GM12878 (cell line): ENCODE data around the gene HOXD13. TPM values are rescaled to one million over a fixed set of nuclear protein-coding genes. Genes with fewer than 3 reads are reported as not detected.

Experiments used
- ATAC-seq: fragments of 200-7000 bp; cut with Tn5 transposase; 3 replicates; pipeline ENCODE4 v1.9.1; 2020; ENCODE audit warnings: mild to moderate bottlenecking, moderate library complexity
- BruUV-seq: library from RNA; stranded (reverse); fragments of 400-500 nt; replicated peaks from 2 replicates; lab custom pipeline; 2021; lab: Mats Ljungman, UMichigan
- CTCF ChIA-PET: fragments of 300-600 bp; sonication (Branson Sonifier 250); formaldehyde crosslinking; extraction: SDS; loops from one replicate; lab custom pipeline; 2021; ENCODE audit warnings: inconsistent platforms; lab: Yijun Ruan, JAX
- POLR2A ChIA-PET: fragments of 350-600 bp; formaldehyde crosslinking; extraction: SDS; loops from one replicate; lab custom pipeline; 2021; ENCODE audit warnings: inconsistent platforms; lab: Charles Lee
- RAD21 ChIA-PET: fragments of 300-600 bp; sonication (Branson Sonifier 250); formaldehyde crosslinking; loops from one replicate; lab custom pipeline; 2023; ENCODE audit warnings: antibody characterized with exemption; ENCODE audit not compliant: unreplicated experiment; lab: Charles Lee
- SMC1A ChIA-PET: fragments of 300-600 bp; sonication (Branson Sonifier 250); formaldehyde crosslinking; loops from one replicate; lab custom pipeline; 2023; ENCODE audit not compliant: unreplicated experiment, uncharacterized antibody; lab: Charles Lee
- DNase-seq: peaks from one replicate; pipeline ENCODE4 v3.0.0-alpha.2; 2011; ENCODE audit warnings: low read depth, low spot score
- FAIRE-seq: peaks from 3 replicates; lab custom pipeline; 2011; peaks lifted over from hg19 to GRCh38; lab: Jason Lieb, UNC
- H2AFZ ChIP-seq: 2 replicates; pipeline ENCODE4 v1.6.0; 2011; ENCODE audit warnings: low read depth, low read length, control low read depth; ENCODE audit not compliant: control insufficient read depth
- H3K27ac ChIP-seq: 2 replicates; pipeline ENCODE4 v1.5.1; 2011; ENCODE audit warnings: control low read depth; ENCODE audit not compliant: control insufficient read depth, insufficient read depth
- H3K27me3 ChIP-seq, 2 experiments: replicated peaks in 1 of 2; 2 replicates each; pipeline versions ENCODE4 v1.6.0 to v1.6.1; 2011; ENCODE audit warnings: low read length in 1 of 2; ENCODE audit not compliant: control insufficient read depth in 2 of 2, insufficient read depth in 2 of 2
- H3K36me3 ChIP-seq, 2 experiments: 2 replicates each; pipeline ENCODE4 v1.5.1; 2011; ENCODE audit warnings: low read length in 1 of 2; ENCODE audit not compliant: control insufficient read depth in 2 of 2, insufficient read depth in 2 of 2
- H3K4me1 ChIP-seq: 2 replicates; pipeline ENCODE4 v1.6.1; 2011; ENCODE audit warnings: mild to moderate bottlenecking, low read length, moderate library complexity, mixed read lengths; ENCODE audit not compliant: control insufficient read depth, insufficient read depth
- H3K4me2 ChIP-seq: 2 replicates; pipeline ENCODE4 v1.6.0; 2011; ENCODE audit warnings: control low read depth; ENCODE audit not compliant: control insufficient read depth, insufficient read depth
- H3K4me3 ChIP-seq: fragments of 200-600 bp; sonication (generic); 2 replicates; pipeline ENCODE4 v1.5.1; 2016
- H3K79me2 ChIP-seq: 2 replicates; pipeline ENCODE4 v1.6.0; 2011; ENCODE audit warnings: low read length; ENCODE audit not compliant: control insufficient read depth, insufficient read depth
- H3K9ac ChIP-seq: 2 replicates; pipeline ENCODE4 v1.8.0; 2011; ENCODE audit warnings: low read length, control low read depth, mixed read lengths; ENCODE audit not compliant: control insufficient read depth, insufficient read depth
- H3K9me3 ChIP-seq: replicated peaks from 3 replicates; pipeline ENCODE4 v1.5.1; 2011; ENCODE audit warnings: mild to moderate bottlenecking, low read length; ENCODE audit not compliant: control insufficient read depth, insufficient read depth
- H4K20me1 ChIP-seq: 2 replicates; pipeline ENCODE4 v1.6.0; 2011; ENCODE audit not compliant: control insufficient read depth, insufficient read depth
- BACH1 ChIP-seq: fragments of 450-650 bp; IDR thresholded peaks from 2 replicates; pipeline ENCODE4 v1.6.1; 2017; ENCODE audit warnings: mild to moderate bottlenecking, borderline replicate concordance
- CHD4 ChIP-seq: fragments of 200-600 bp; sonication (generic); IDR thresholded peaks from 2 replicates; pipeline ENCODE4 v1.6.1; 2016; ENCODE audit warnings: mild to moderate bottlenecking
- E2F8 ChIP-seq: fragments of 450-650 bp; IDR thresholded peaks from 2 replicates; pipeline ENCODE4 v1.6.1; 2018; ENCODE audit warnings: mild to moderate bottlenecking, low read depth, moderate library complexity; ENCODE audit not compliant: partially characterized antibody
- NRF1 ChIP-seq: conservative IDR thresholded peaks from 2 replicates; pipeline ENCODE4 v1.6.1; 2011; ENCODE audit warnings: mild to moderate bottlenecking, low read depth, low read length, improper control_type of control experiment
- PML ChIP-seq: IDR thresholded peaks from 2 replicates; pipeline ENCODE4 v1.6.1; 2012; ENCODE audit warnings: low read length, inconsistent platforms
- POLR2AphosphoS5 ChIP-seq: IDR thresholded peaks from 2 replicates; pipeline ENCODE4 v1.6.1; 2011; ENCODE audit warnings: mild to moderate bottlenecking, low read length, inconsistent platforms
- POU2F2 ChIP-seq: IDR thresholded peaks from 3 replicates; pipeline ENCODE4 v1.6.1; 2011; ENCODE audit warnings: low read depth, mild to moderate bottlenecking, low read length, borderline replicate concordance
- RBBP5 ChIP-seq: fragments of 200-600 bp; sonication (generic); conservative IDR thresholded peaks from 2 replicates; pipeline ENCODE4 v1.6.1; 2016
- REST ChIP-seq: IDR thresholded peaks from 2 replicates; pipeline ENCODE4 v1.6.1; 2012; ENCODE audit warnings: mild to moderate bottlenecking, low read depth, low read length
- SMARCA5 ChIP-seq: fragments of 450-650 bp; IDR thresholded peaks from 2 replicates; pipeline ENCODE4 v1.6.1; 2017; ENCODE audit warnings: mild to moderate bottlenecking
- SP1 ChIP-seq: IDR thresholded peaks from one replicate; pipeline ENCODE4 v1.6.1; 2011; ENCODE audit warnings: low read depth, low read length
- TCF3 ChIP-seq: IDR thresholded peaks from 2 replicates; pipeline ENCODE4 v1.6.1; 2012; ENCODE audit warnings: low read depth, mild to moderate bottlenecking, low read length, borderline replicate concordance; ENCODE audit not compliant: insufficient read depth
- WRNIP1 ChIP-seq: IDR thresholded peaks from 2 replicates; pipeline ENCODE4 v1.6.1; 2011; ENCODE audit warnings: low read depth, low read length, improper control_type of control experiment, borderline replicate concordance
- WGBS: methylation state at CpG from one replicate; pipeline ENCODE4 v1.1.6; 2016; ENCODE audit warnings: low lambda C conversion rate; ENCODE audit not compliant: insufficient replicate concordance, insufficient coverage; ENCODE audit errors: missing lambda C conversion rate; 5-methylcytosine and 5-hydroxymethylcytosine counted together
- in situ Hi-C: fragments of 300-500 bp; cut with MboI; formaldehyde crosslinking; loops from 9 replicates; pipeline ENCODE4 v1.14.3; 2018; ENCODE audit warnings: mixed read lengths
- intact Hi-C: fragments of 100-400 bp; cut with micrococcal nuclease; formaldehyde crosslinking; loops from one replicate; pipeline ENCODE4 v1.14.2; 2022; ENCODE audit not compliant: unreplicated experiment
- polyA plus RNA-seq, 11 experiments: library from polyadenylated mRNA; depleted of rRNA in 4 of 11; unstranded in 6 of 11; stranded (reverse) in 5 of 11; fragments of >200 nt; fragmentation: Nextera tagmentation in 4 of 11; fragmentation: Illumina TruSeq in 1 of 11; extraction: Ambion mirVana in 4 of 11; extraction: Trizol in 1 of 11; gene quantifications; 1 replicate in 1 of 11; 2 replicates in 10 of 11; pipeline versions ENCODE4 v1.2.1 to v1.2.3, GENCODE V29; 2011 to 2016; ENCODE audit warnings: inconsistent platforms in 2 of 11, missing spikeins in 2 of 11, low read depth in 1 of 11
- total RNA-seq, 4 experiments: library from RNA; depleted of rRNA in 3 of 4; stranded (reverse); fragments of >200 nt in 3 of 4; fragmentation: Illumina TruSeq in 1 of 4; extraction: Trizol in 1 of 4; gene quantifications; 2 replicates each; pipeline versions ENCODE4 v1.2.1 to v1.2.3, GENCODE V29; 2013 to 2021

The HOXD13 gene
- total and polyA plus RNA-seq, 10 of the 15 experiments (the other 5 are each of a cell fraction or from before 2014, with no cell fraction given) = not detected

GRCh38 chr2:176117162-176117822 lies 24.8 kb downstream of the HOXD13 start:
- WGBS = 68% methylated on average over 40 of the region's 40 CpGs
- DNase-seq (no peak), FAIRE-seq (no peak), ATAC-seq (no peak)
- in situ Hi-C loops = no loop called here
- POLR2A ChIA-PET = no interaction called here
- CTCF ChIA-PET = no interaction called here
- TF ChIP-seq CHD4 (no peak), REST (no peak), POU2F2 (no peak), POLR2AphosphoS5 (no peak), TCF3 (no peak), BACH1 (no peak), PML (no peak), RBBP5 (no peak), WRNIP1 (no peak), SMARCA5 (no peak), E2F8 (no peak), NRF1 (no peak), SP1 (no peak)
- H3K9me3 ChIP-seq = peaks cover 1% of the 10 kb centered on the region; the same call in 1 of the 3 replicates
- no TSS peak for BruUV-seq
- SMC1A ChIA-PET = interaction anchor here (0.6 kb wide), 1 partner anchor 1004 kb away, joined by 3 read pairs; no protein-coding TSS in a partner anchor
- H3K4me1 ChIP-seq = no peaks in the 10 kb centered on the region
- H4K20me1 ChIP-seq = no peaks in the 10 kb centered on the region
- no peak overlapping the region for H3K4me3 ChIP-seq
- H3K79me2 ChIP-seq = no peaks in the 10 kb centered on the region
- intact Hi-C loops = no loop called here
- peaks cover 9 to 43% of the 10 kb centered on the region in 2 experiments for H3K27me3 ChIP-seq
- no peak overlapping the region for H3K27ac ChIP-seq
- RAD21 ChIA-PET = no interaction called here
- H2AFZ ChIP-seq = no peak overlapping the region
- no peaks in the 10 kb centered on the region for H3K36me3 ChIP-seq
- H3K4me2 ChIP-seq = no peak overlapping the region
- no peak overlapping the region for H3K9ac ChIP-seq
